HFFc6 (cell line): ENCODE data around the gene INSYN1. TPM values are rescaled to one million over a fixed set of nuclear protein-coding genes. Genes with fewer than 3 reads are reported as not detected.

Source experiments
- DNase-seq: peaks from one replicate; pipeline ENCODE4 v3.0.0-alpha.2; 2018
- H3K27ac Mint-ChIP-seq: 2 replicates; pipeline ENCODE4 v1.8.0; 2020; ENCODE audit warnings: mild to moderate bottlenecking, mixed read lengths
- H3K27me3 Mint-ChIP-seq: 2 replicates; pipeline ENCODE4 v1.8.0; 2021; ENCODE audit warnings: mild to moderate bottlenecking, moderate library complexity, mixed read lengths; ENCODE audit not compliant: insufficient read depth
- H3K36me3 Mint-ChIP-seq: 2 replicates; pipeline ENCODE4 v1.8.0; 2021; ENCODE audit warnings: low read depth, mixed read lengths
- H3K4me1 Mint-ChIP-seq: 2 replicates; pipeline ENCODE4 v1.8.0; 2020; ENCODE audit warnings: low read depth, mixed read lengths
- H3K4me3 Mint-ChIP-seq: 2 replicates; pipeline ENCODE4 v1.8.0; 2020; ENCODE audit warnings: mild to moderate bottlenecking, moderate library complexity, mixed read lengths
- H3K9me3 Mint-ChIP-seq: 2 replicates; pipeline ENCODE4 v1.8.0; 2020; ENCODE audit warnings: mild to moderate bottlenecking, mixed read lengths
- total RNA-seq, 6 experiments: library from RNA; stranded (reverse); fragmentation: NEBNext Ultra II Directional; extraction: Animal tissue kit (Norgen Biotek cat#: 25700); gene quantifications; 2 replicates in 1 of 6; 3 replicates in 5 of 6; pipeline ENCODE4 v1.2.3, GENCODE V29; 2021
- TF ChIP-seq, protein P1 (sequence below): fragments of 200-600 bp; sonication (generic); IDR thresholded peaks from 2 replicates; pipeline ENCODE4 v1.5.0; 2021; ENCODE audit warnings: antibody characterized with exemption, mild to moderate bottlenecking

INSYN1 gene
- total RNA-seq, 6 experiments from 2014 or later: 0.15 to 1.3 (median 0.28) TPM

DNA sequence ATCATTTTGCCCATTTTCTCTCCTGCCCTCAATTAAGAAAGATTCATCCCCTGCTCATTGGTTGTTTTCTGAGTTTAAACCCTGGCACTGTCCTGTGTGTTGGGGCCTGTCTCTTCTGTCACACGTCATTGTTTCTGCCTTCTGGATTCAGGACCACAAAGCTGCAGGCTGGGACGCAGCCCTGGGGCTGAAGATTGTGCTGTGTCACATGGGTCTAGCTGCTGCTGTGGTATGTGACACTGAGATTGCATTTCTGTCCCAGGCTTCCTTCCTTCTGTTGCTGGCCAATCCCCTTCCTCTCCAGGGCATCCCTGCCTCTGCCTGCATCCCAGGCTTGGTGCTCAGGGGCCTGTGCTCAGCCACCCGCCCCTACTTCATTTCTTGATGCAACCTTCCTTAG lies 28.9 kb downstream of the INSYN1 start:
- Mint-ChIP-seq H3K4me1 (peaks cover 17% of the 10 kb centered on the region), H3K36me3 (no peaks in the 10 kb centered on the region), H3K9me3 (no peaks in the 10 kb centered on the region), H3K27me3 (peaks cover 19% of the 10 kb centered on the region), H3K4me3 (no peak overlapping the region), H3K27ac (no peak overlapping the region)
- DNase-seq: no peak
- TF ChIP-seq, protein P1, sequence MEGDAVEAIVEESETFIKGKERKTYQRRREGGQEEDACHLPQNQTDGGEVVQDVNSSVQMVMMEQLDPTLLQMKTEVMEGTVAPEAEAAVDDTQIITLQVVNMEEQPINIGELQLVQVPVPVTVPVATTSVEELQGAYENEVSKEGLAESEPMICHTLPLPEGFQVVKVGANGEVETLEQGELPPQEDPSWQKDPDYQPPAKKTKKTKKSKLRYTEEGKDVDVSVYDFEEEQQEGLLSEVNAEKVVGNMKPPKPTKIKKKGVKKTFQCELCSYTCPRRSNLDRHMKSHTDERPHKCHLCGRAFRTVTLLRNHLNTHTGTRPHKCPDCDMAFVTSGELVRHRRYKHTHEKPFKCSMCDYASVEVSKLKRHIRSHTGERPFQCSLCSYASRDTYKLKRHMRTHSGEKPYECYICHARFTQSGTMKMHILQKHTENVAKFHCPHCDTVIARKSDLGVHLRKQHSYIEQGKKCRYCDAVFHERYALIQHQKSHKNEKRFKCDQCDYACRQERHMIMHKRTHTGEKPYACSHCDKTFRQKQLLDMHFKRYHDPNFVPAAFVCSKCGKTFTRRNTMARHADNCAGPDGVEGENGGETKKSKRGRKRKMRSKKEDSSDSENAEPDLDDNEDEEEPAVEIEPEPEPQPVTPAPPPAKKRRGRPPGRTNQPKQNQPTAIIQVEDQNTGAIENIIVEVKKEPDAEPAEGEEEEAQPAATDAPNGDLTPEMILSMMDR: no peak

DNA sequence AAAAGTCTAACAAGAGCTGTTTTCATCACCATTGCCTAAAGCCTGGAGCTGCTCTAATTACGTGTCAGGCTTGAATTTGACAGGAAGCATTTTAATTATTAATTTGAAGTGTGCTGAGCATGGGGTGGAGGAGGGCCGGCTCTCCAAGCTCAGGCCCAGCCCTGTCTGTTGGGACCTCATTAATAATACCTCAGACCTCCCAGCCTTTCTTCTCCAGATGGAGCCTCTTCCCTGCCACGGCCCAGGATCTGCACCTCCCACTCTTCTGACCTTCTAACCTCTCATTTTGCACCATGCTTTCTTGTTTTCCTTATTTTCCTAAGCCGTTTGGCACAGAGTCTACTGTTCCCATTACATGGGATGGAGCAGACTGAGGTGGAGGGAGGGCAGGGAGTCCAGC lies 30.0 kb downstream of the INSYN1 start:
- H3K27me3 Mint-ChIP-seq: peaks cover 19% of the 10 kb centered on the region

DNA sequence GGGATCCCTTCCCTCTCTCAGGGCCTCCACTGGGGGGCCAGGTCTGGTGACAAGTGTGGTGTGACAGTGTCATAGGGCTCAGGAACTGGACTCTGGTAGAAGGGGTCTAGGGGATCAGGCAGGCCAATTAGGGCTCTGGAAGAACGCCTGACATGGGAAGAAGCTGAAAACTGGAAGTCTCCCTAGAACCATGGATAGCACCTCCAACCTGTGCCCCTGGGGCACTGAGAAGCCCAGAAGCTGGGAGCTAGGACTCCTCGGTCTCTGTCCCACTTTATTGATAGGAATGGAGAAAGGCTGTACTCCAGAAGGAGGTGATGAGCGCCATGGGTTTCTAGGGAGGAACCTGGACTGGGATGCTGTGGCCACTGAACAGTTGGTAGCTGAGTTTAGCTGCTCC lies 30.7 kb downstream of the INSYN1 start:
- DNase-seq: no peak
- no peak overlapping the region for H3K4me3 Mint-ChIP-seq
- no peaks in the 10 kb centered on the region for H3K9me3 Mint-ChIP-seq
- peaks cover 11% of the 10 kb centered on the region for H3K4me1 Mint-ChIP-seq
- no peak overlapping the region for H3K27ac Mint-ChIP-seq
- peaks cover 19% of the 10 kb centered on the region for H3K27me3 Mint-ChIP-seq
- no peaks in the 10 kb centered on the region for H3K36me3 Mint-ChIP-seq
- TF ChIP-seq, protein P1: no peak

More for the DNA sequence above, 30.0 kb downstream of the INSYN1 start:
- Mint-ChIP-seq H3K4me1 (peaks cover 17% of the 10 kb centered on the region), H3K9me3 (no peaks in the 10 kb centered on the region), H3K4me3 (no peak overlapping the region), H3K27ac (no peak overlapping the region), H3K36me3 (no peaks in the 10 kb centered on the region)
- TF ChIP-seq, protein P1: no peak
- DNase-seq: no peak

DNA sequence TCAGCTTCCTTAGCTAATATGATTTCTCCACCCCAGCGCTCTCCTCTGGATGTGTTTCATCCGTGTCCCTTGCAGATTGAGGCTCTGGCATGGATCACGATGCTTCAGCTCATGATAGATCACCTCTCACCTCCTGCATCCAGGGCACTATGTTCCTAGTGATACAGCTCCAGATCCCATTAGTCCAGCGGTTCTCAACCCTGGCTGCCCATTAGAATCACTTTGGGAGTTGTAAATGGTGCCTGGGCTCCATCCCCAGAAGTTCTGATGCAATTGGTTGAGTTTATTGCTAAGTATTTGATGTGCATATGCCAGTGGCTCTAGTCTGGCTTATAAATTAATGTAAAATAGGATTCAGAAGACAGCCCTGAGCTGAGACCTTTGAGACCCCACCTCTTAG lies 34.5 kb downstream of the INSYN1 start:
- TF ChIP-seq, protein P1: no peak
- no peak for DNase-seq

DNA sequence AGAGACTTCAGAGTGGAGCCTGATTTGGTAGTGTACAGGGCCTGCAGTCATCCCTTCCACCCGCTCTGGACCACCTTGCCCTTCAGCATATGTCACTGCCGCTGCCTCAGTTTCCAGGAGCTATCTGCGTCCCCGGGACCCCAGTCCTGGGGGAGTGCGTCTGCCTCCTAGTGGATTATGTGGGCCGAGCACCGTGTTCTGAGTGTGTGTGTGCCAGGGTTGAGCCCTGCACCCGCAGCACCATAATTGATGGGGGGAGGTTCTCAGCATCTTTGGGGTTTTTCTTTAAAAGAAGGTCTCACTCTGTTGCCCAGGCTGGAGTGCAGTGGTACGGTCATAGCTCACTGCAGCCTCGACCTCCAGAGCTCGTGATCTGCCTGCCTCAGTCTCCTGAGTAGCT lies 35.3 kb downstream of the INSYN1 start:
- H3K9me3 Mint-ChIP-seq: no peaks in the 10 kb centered on the region
- no peaks in the 10 kb centered on the region for H3K4me1 Mint-ChIP-seq
- H3K36me3 Mint-ChIP-seq: peaks cover 16% of the 10 kb centered on the region
- no peak overlapping the region for H3K27ac Mint-ChIP-seq
- TF ChIP-seq, protein P1: peak; percentile 45; the same call in 1 of the 2 replicates
- DNase-seq: no peak
- no peak overlapping the region for H3K4me3 Mint-ChIP-seq
- peaks cover 15% of the 10 kb centered on the region for H3K27me3 Mint-ChIP-seq

More for the DNA sequence above, 34.5 kb downstream of the INSYN1 start:
- Mint-ChIP-seq H3K27me3 (peaks cover 14% of the 10 kb centered on the region), H3K4me3 (no peak overlapping the region), H3K27ac (no peak overlapping the region), H3K4me1 (no peaks in the 10 kb centered on the region), H3K9me3 (no peaks in the 10 kb centered on the region), H3K36me3 (peaks cover 7% of the 10 kb centered on the region)

DNA sequence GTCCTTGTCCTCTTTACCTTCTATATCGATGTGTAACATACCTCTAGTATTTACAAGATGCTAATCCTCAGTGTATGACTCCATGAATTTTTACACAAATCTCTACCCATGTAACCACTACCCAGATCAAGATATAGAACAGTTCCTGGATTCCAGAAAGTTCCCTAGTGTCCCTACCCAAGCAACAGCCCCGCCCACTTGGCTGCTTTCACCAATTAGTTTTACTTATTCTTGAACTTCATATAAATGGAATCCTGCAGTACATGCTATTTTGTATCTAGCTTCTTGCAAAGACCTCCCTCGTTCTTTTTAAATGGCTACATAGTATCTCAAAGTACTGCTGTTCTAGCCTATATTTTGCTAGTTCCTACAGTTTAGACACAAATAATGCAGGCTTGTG lies 35.9 kb downstream of the INSYN1 start:
- H3K9me3 Mint-ChIP-seq: no peaks in the 10 kb centered on the region
- H3K27ac Mint-ChIP-seq: no peak overlapping the region
- peaks cover 13% of the 10 kb centered on the region for H3K27me3 Mint-ChIP-seq
- peaks cover 16% of the 10 kb centered on the region for H3K36me3 Mint-ChIP-seq
- no peak overlapping the region for H3K4me3 Mint-ChIP-seq
- TF ChIP-seq, protein P1: no peak
- no peaks in the 10 kb centered on the region for H3K4me1 Mint-ChIP-seq
- DNase-seq: no peak
